ENCODE results near the gene GGACT. TPM values are rescaled to one million over a fixed set of nuclear protein-coding genes. Genes with fewer than 3 reads are reported as not detected.

Gene GGACT
- total RNA-seq, 3 donors from 2014 or later, result 4.8 to 9.2 (median 7.8) TPM

- intact Hi-C loops (cut with DNase I, micrococcal nuclease), result no loop called here
These were observed 91.2 kb downstream of the GGACT start for GRCh38 chr13:100497389-100497788.

GRCh38 chr13:100495455-100495854 lies 93.1 kb downstream of the GGACT start:
- ATAC-seq (no peak), DNase-seq (no peak)
- H3K36me3 ChIP-seq (ENCODE audit: low read depth), result no peaks in the 10 kb centered on the region
- no peak for TF ChIP-seq CTCF (IDR thresholded peaks at IDR 0.05)
- no peak overlapping the region for H3K4me3 ChIP-seq
- no peaks in the 10 kb centered on the region for H3K9me3 ChIP-seq
- no peaks in the 10 kb centered on the region for H3K4me1 ChIP-seq (ENCODE audit: low read depth)
- intact Hi-C loops (cut with DNase I, micrococcal nuclease), result no loop called here

More at GRCh38 chr13:100497389-100497788, 91.2 kb downstream of the GGACT start:
- ATAC-seq (no peak), DNase-seq (no peak)
- Histone ChIP-seq H3K9me3 (no peaks in the 10 kb centered on the region), H3K4me1 (ENCODE audit: low read depth) (no peaks in the 10 kb centered on the region), H3K4me3 (no peak overlapping the region), H3K36me3 (ENCODE audit: low read depth) (no peaks in the 10 kb centered on the region)
- no peak for TF ChIP-seq CTCF (IDR thresholded peaks at IDR 0.05)

- no peaks in the 10 kb centered on the region for H3K9me3 ChIP-seq
- H3K4me3 ChIP-seq, result no peak overlapping the region
- ATAC-seq, result no peak
- no peaks in the 10 kb centered on the region for H3K36me3 ChIP-seq (ENCODE audit: low read depth)
- TF ChIP-seq CTCF (IDR thresholded peaks at IDR 0.05), result no peak
- DNase-seq, result no peak
- intact Hi-C loops (cut with DNase I, micrococcal nuclease), result no loop called here
- H3K4me1 ChIP-seq (ENCODE audit: low read depth), result no peaks in the 10 kb centered on the region
These were observed 95.2 kb downstream of the GGACT start for GRCh38 chr13:100493418-100493817.

- Histone ChIP-seq H3K4me1 (ENCODE audit: low read depth) (no peaks in the 10 kb centered on the region), H3K4me3 (no peak overlapping the region), H3K36me3 (ENCODE audit: low read depth) (no peaks in the 10 kb centered on the region), H3K9me3 (no peaks in the 10 kb centered on the region)
- ATAC-seq (no peak), DNase-seq (no peak)
- TF ChIP-seq CTCF (IDR thresholded peaks at IDR 0.05), result no peak
- intact Hi-C loops (cut with DNase I, micrococcal nuclease), result no loop called here
These were observed 97.3 kb downstream of the GGACT start for GRCh38 chr13:100491164-100491842.

GRCh38 chr13:100490692-100491091 lies 97.9 kb downstream of the GGACT start:
- Histone ChIP-seq H3K9me3 (no peaks in the 10 kb centered on the region), H3K4me3 (no peak overlapping the region), H3K4me1 (ENCODE audit: low read depth) (no peaks in the 10 kb centered on the region), H3K36me3 (ENCODE audit: low read depth) (no peaks in the 10 kb centered on the region)
- ATAC-seq (peak; percentile 49), DNase-seq (no peak)
- TF ChIP-seq CTCF (IDR thresholded peaks at IDR 0.05), result no peak
- intact Hi-C loops (cut with DNase I, micrococcal nuclease), result no loop called here

- no peak for ATAC-seq
- intact Hi-C loops (cut with DNase I, micrococcal nuclease), result no loop called here
- Histone ChIP-seq H3K4me3 (no peak overlapping the region), H3K36me3 (ENCODE audit: low read depth) (no peaks in the 10 kb centered on the region), H3K4me1 (ENCODE audit: low read depth) (peaks cover 3% of the 10 kb centered on the region), H3K9me3 (no peaks in the 10 kb centered on the region)
- no peak for DNase-seq
- TF ChIP-seq CTCF (IDR thresholded peaks at IDR 0.05), result no peak
These were observed 103.3 kb downstream of the GGACT start for GRCh38 chr13:100485265-100485664.
